HepG2 (cell line): ENCODE data around the gene ETS1. TPM values are rescaled to one million over a fixed set of nuclear protein-coding genes. Genes with fewer than 3 reads are reported as not detected.

Experiments
- USF2 ChIP-seq, 2 experiments: sonication (generic) in 1 of 2; formaldehyde crosslinking in 1 of 2; IDR thresholded peaks; 2 replicates each; pipeline versions ENCODE4 v1.5.1 to v1.6.1; 2011 to 2020; ENCODE audit warnings: borderline replicate concordance in 1 of 2, low read depth in 1 of 2, low read length in 1 of 2, mild to moderate bottlenecking in 1 of 2, missing genetic modification reagents in 1 of 2, moderate library complexity in 1 of 2
- ZNF646 ChIP-seq: sonication (generic); formaldehyde crosslinking; IDR thresholded peaks from 2 replicates; pipeline ENCODE4 v1.9.0; 2021; ENCODE audit warnings: mild to moderate bottlenecking, missing genetic modification reagents
- ZNF775 ChIP-seq: sonication (generic); formaldehyde crosslinking; IDR thresholded peaks from 2 replicates; pipeline ENCODE4 v1.4.0; 2020; ENCODE audit warnings: missing genetic modification reagents, mild to moderate bottlenecking, moderate library complexity, borderline replicate concordance
- polyA plus RNA-seq, 8 experiments: library from polyadenylated mRNA; depleted of rRNA in 3 of 8; stranded (reverse) in 7 of 8; unstranded in 1 of 8; fragments of >200 nt; fragmentation: Illumina TruSeq in 4 of 8; extraction: Trizol in 4 of 8; gene quantifications; 2 replicates each; pipeline versions ENCODE4 v1.2.1 to v1.2.3, GENCODE V29; 2011 to 2016; ENCODE audit warnings: low read depth in 4 of 8, missing spikeins in 1 of 8, mixed read lengths in 1 of 8; ENCODE audit not compliant: insufficient read depth in 1 of 8
- total RNA-seq, 5 experiments: library from RNA; depleted of rRNA; stranded (reverse); fragments of >200 nt; fragmentation: Illumina TruSeq; extraction: Trizol; gene quantifications; 2 replicates each; pipeline ENCODE4 v1.2.3, GENCODE V29; 2016; ENCODE audit warnings: low read depth in 1 of 5

Gene ETS1
- total and polyA plus RNA-seq, 2 of the 13 experiments (the other 11 are each of a cell fraction or from before 2014, with no cell fraction given) = 0.18 to 0.34 TPM

GRCh38 chr11:128471138-128471661 is 116.2 kb downstream of the ETS1 start (continued):
- TF ChIP-seq ZNF775 (CRISPR knock-in tag) = no peak
- TF ChIP-seq ZNF646 (CRISPR knock-in tag) = no peak
- no peak for TF ChIP-seq USF2 (IDR thresholded peaks at IDR 0.05; ENCODE audit: low read depth, low read length)
- no peak for TF ChIP-seq USF2 (CRISPR knock-in tag; IDR thresholded peaks at IDR 0.05; ENCODE audit: borderline replicate concordance)
- TF ChIP-seq, all 625 proteins: peak for 0
